HS-5 (cell line): Measurements from ENCODE around the gene PITPNB.

ENCODE experiments used
- DNase-seq: peaks from one replicate; pipeline ENCODE4 v3.0.0-alpha.2; 2012; ENCODE audit warnings: low read depth

Gene PITPNB

GRCh38 chr22:27833803-27834202 lies 85.3 kb downstream of the PITPNB start:
- DNase-seq, result no peak

- no peak for DNase-seq
Measured at GRCh38 chr22:27832606-27833005, 86.5 kb downstream of the PITPNB start.

- no peak for DNase-seq
Measured at GRCh38 chr22:27829620-27830019, 89.4 kb downstream of the PITPNB start.

GRCh38 chr22:27827604-27828587 lies 91.2 kb downstream of the PITPNB start:
- no peak for DNase-seq

GRCh38 chr22:27825174-27825573 lies 93.9 kb downstream of the PITPNB start:
- no peak for DNase-seq

GRCh38 chr22:27823221-27823620 lies 95.8 kb downstream of the PITPNB start:
- DNase-seq, result no peak

GRCh38 chr22:27820896-27821866 lies 97.9 kb downstream of the PITPNB start:
- DNase-seq, result no peak

GRCh38 chr22:27816552-27816951 lies 102.5 kb downstream of the PITPNB start:
- DNase-seq, result no peak

GRCh38 chr22:27815826-27816530 lies 103.1 kb downstream of the PITPNB start:
- DNase-seq, result no peak

GRCh38 chr22:27814993-27815392 lies 104.1 kb downstream of the PITPNB start:
- DNase-seq, result no peak

GRCh38 chr22:27811778-27812177 lies 107.3 kb downstream of the PITPNB start:
- DNase-seq, result no peak

GRCh38 chr22:27810609-27811151 lies 108.4 kb downstream of the PITPNB start:
- DNase-seq, result no peak

GRCh38 chr22:27809700-27810608 lies 109.1 kb downstream of the PITPNB start:
- no peak for DNase-seq

- DNase-seq, result no peak
Measured at GRCh38 chr22:27809226-27809603, 109.8 kb downstream of the PITPNB start.

GRCh38 chr22:27808451-27809225 lies 110.4 kb downstream of the PITPNB start:
- DNase-seq, result no peak

GRCh38 chr22:27805841-27806240 lies 113.2 kb downstream of the PITPNB start:
- no peak for DNase-seq

GRCh38 chr22:27804470-27805297 lies 114.4 kb downstream of the PITPNB start:
- DNase-seq, result no peak

GRCh38 chr22:27803841-27804415 lies 115.1 kb downstream of the PITPNB start:
- DNase-seq, result no peak
